ENCODE results near the gene ESRRG. TPM values are rescaled to one million over a fixed set of nuclear protein-coding genes. Genes with fewer than 3 reads are reported as not detected.

Gene ESRRG
- total and polyA plus RNA-seq, 2 donors (not counting 3 experiments of a cell fraction or from before 2014, with no cell fraction given), result not detected

- no peaks in the 10 kb centered on the region for H3K9me1 ChIP-seq (replicated peaks; ENCODE audit: control insufficient read depth, extremely low read depth, insufficient read depth, low read length)
- dilution Hi-C loops (cut with MboI; ENCODE audit: extremely low pct_ligation_motif_present, low sequenced_read_pairs), result no loop called here
- no peak overlapping the region for H3K4me3 ChIP-seq (replicated peaks in 1 of 3; ENCODE audit: insufficient read depth in 1 of 3, low read depth in 1 of 3, low read length in 3 of 3)
- H3K79me2 ChIP-seq (ENCODE audit: control insufficient read depth, insufficient read depth, low read length), result no peaks in the 10 kb centered on the region
- BruUV-seq (replicated peaks), result no TSS peak
- H3K4me1 ChIP-seq (ENCODE audit: control insufficient read depth, extremely low read depth, insufficient read depth, low read length), result no peaks in the 10 kb centered on the region
- H3K27me3 ChIP-seq (ENCODE audit: control insufficient read depth in 2 of 2, insufficient read depth in 2 of 2, low read length in 2 of 2), result no peaks in the 10 kb centered on the region
- TF ChIP-seq FOS (IDR thresholded peaks at IDR 0.05; ENCODE audit: borderline replicate concordance, insufficient read depth, low read length) (no peak), CTCF (IDR thresholded peaks at IDR 0.05; ENCODE audit: extremely low read depth in 1 of 2, insufficient read depth in 1 of 2, low read depth in 1 of 2, low read length in 2 of 2) (no peak), POLR2A (IDR thresholded peaks at IDR 0.05; ENCODE audit: low read depth, low read length) (no peak)
- H3K4me2 ChIP-seq (ENCODE audit: insufficient read depth, low read length), result no peak overlapping the region
- no peak overlapping the region for H3K27ac ChIP-seq (ENCODE audit: insufficient read depth, low read depth, low read length)
- POLR2A ChIA-PET, result no interaction called here
- CTCF ChIA-PET, result no interaction called here
- DNase-seq (ENCODE audit: low read depth, low spot score), result no peak
- peaks cover 2% of the 10 kb centered on the region for H3K9me3 ChIP-seq (replicated peaks; ENCODE audit: control insufficient read depth, insufficient read depth, low read length)
- H2AFZ ChIP-seq (ENCODE audit: low read depth, low read length), result no peak overlapping the region
- no peak overlapping the region for H3K9ac ChIP-seq (replicated peaks; ENCODE audit: extremely low read depth, insufficient read depth, low read length)
- H3K36me3 ChIP-seq (ENCODE audit: control insufficient read depth in 2 of 2, extremely low read depth in 1 of 2, insufficient read depth in 2 of 2, low read length in 2 of 2), result no peaks in the 10 kb centered on the region
- intact Hi-C loops (cut with micrococcal nuclease), result no loop called here
- no peaks in the 10 kb centered on the region for H4K20me1 ChIP-seq (replicated peaks; ENCODE audit: control insufficient read depth, extremely low read depth, insufficient read depth, low read length)
- FAIRE-seq, result peak; percentile 26
These were observed 223.5 kb downstream of the ESRRG start for GRCh38 chr1:216499581-216500272.

- no peak for FAIRE-seq
- CTCF ChIA-PET, result no interaction called here
These were observed 225.0 kb downstream of the ESRRG start for GRCh38 chr1:216498277-216498676.

More at GRCh38 chr1:216498277-216498676, 225.0 kb downstream of the ESRRG start:
- Histone ChIP-seq H2AFZ (ENCODE audit: low read depth, low read length) (no peak overlapping the region), H3K9me1 (replicated peaks; ENCODE audit: control insufficient read depth, extremely low read depth, insufficient read depth, low read length) (no peaks in the 10 kb centered on the region), H3K27me3 (ENCODE audit: control insufficient read depth in 2 of 2, insufficient read depth in 2 of 2, low read length in 2 of 2) (no peaks in the 10 kb centered on the region), H3K9ac (replicated peaks; ENCODE audit: extremely low read depth, insufficient read depth, low read length) (no peak overlapping the region), H3K27ac (ENCODE audit: insufficient read depth, low read depth, low read length) (no peak overlapping the region), H3K4me1 (ENCODE audit: control insufficient read depth, extremely low read depth, insufficient read depth, low read length) (no peaks in the 10 kb centered on the region), H4K20me1 (replicated peaks; ENCODE audit: control insufficient read depth, extremely low read depth, insufficient read depth, low read length) (no peaks in the 10 kb centered on the region), H3K4me2 (ENCODE audit: insufficient read depth, low read length) (no peak overlapping the region), H3K4me3 (replicated peaks in 1 of 3; ENCODE audit: insufficient read depth in 1 of 3, low read depth in 1 of 3, low read length in 3 of 3) (no peak overlapping the region), H3K9me3 (replicated peaks; ENCODE audit: control insufficient read depth, insufficient read depth, low read length) (peaks cover 2% of the 10 kb centered on the region), H3K79me2 (ENCODE audit: control insufficient read depth, insufficient read depth, low read length) (no peaks in the 10 kb centered on the region), H3K36me3 (ENCODE audit: control insufficient read depth in 2 of 2, extremely low read depth in 1 of 2, insufficient read depth in 2 of 2, low read length in 2 of 2) (no peaks in the 10 kb centered on the region)
- intact Hi-C loops (cut with micrococcal nuclease), result no loop called here
- TF ChIP-seq JUN (IDR thresholded peaks at IDR 0.05; ENCODE audit: borderline replicate concordance, insufficient read depth, insufficient read length, low read depth) (no peak), FOS (IDR thresholded peaks at IDR 0.05; ENCODE audit: borderline replicate concordance, insufficient read depth, low read length) (no peak), GATA2 (IDR thresholded peaks at IDR 0.05; ENCODE audit: insufficient read depth, insufficient read length, low read depth, low read length) (no peak), POLR2A (IDR thresholded peaks at IDR 0.05; ENCODE audit: low read depth, low read length) (no peak), CTCF (IDR thresholded peaks at IDR 0.05; ENCODE audit: extremely low read depth in 1 of 2, insufficient read depth in 1 of 2, low read depth in 1 of 2, low read length in 2 of 2) (no peak), MYC (IDR thresholded peaks at IDR 0.05; ENCODE audit: low read depth, low read length) (no peak)
- dilution Hi-C loops (cut with MboI; ENCODE audit: extremely low pct_ligation_motif_present, low sequenced_read_pairs), result no loop called here
- POLR2A ChIA-PET, result no interaction called here
- BruUV-seq (replicated peaks), result no TSS peak
- DNase-seq (ENCODE audit: low read depth, low spot score), result no peak
